SK-MEL-5 (cell line): ENCODE data around the gene RANBP1. TPM values are rescaled to one million over a fixed set of nuclear protein-coding genes. Genes with fewer than 3 reads are reported as not detected.
"Not testable (repeated sequence)": the region's sequence is repeated elsewhere in the genome, so short reads cannot be mapped to it uniquely, and the experiment has no call there.

Experiments
- DNase-seq: peaks from one replicate; pipeline ENCODE4 v3.0.0-alpha.2; 2016; ENCODE audit warnings: low read depth, low spot score
- in situ Hi-C: cut with HindIII; loops from 2 replicates; pipeline ENCODE4 v1.10.0; 2016; ENCODE audit warnings: low sequenced_read_pairs, high pct_unique_total_duplicates, low pct_unique_long_range_greater_than_20kb
- polyA plus RNA-seq, 2 experiments: library from polyadenylated mRNA; depleted of rRNA; stranded (reverse); fragments of >200 nt; gene quantifications; 2 replicates each; pipeline ENCODE4 v1.2.3, GENCODE V29; 2015
- total RNA-seq: library from RNA; depleted of rRNA; stranded (reverse); fragments of >200 nt; shearing (Covaris generic); gene quantifications from 2 replicates; pipeline ENCODE4 v1.2.3, GENCODE V29; 2014; rRNA removed

RANBP1 gene
- 425 and 431 TPM in 2 replicates for total RNA-seq
- 400 and 559 TPM in 2 replicates for polyA plus RNA-seq (2015; cell fraction: cytosol; rRNA removed)
- 251 and 323 TPM in 2 replicates for polyA plus RNA-seq (2015; cell fraction: nucleus; rRNA removed)

GRCh38 chr22:20115691-20116375 is at the start of gene RANBP1:
Gene RANBP1, plus strand, starts transcription at chr22:20116104. Its CDS starts 81 bp downstream, at chr22:20116185.
- no peak for DNase-seq
- in situ Hi-C loops, result no loop called here

GRCh38 chr22:20066617-20067383 is 49.1 kb upstream of the RANBP1 start:
- in situ Hi-C loops, result no loop called here
- no peak for DNase-seq

DNA sequence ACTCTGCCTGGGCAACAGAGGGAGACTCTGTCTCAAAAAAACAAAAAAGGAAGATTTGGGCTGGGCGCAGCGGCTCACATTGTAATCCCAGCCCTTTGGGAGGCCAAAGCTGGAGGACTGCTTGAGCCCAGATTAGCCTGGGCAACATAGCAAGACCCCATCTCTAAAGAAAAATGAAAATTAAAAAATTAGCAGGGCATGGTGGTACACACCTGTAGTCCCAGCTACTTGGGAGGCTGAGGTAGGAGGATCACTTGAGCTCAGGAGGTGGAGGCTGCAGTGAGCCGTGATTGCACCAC is 48.6 kb upstream of the RANBP1 start:
- DNase-seq, in situ Hi-C loops: not testable (repeated sequence)

DNA sequence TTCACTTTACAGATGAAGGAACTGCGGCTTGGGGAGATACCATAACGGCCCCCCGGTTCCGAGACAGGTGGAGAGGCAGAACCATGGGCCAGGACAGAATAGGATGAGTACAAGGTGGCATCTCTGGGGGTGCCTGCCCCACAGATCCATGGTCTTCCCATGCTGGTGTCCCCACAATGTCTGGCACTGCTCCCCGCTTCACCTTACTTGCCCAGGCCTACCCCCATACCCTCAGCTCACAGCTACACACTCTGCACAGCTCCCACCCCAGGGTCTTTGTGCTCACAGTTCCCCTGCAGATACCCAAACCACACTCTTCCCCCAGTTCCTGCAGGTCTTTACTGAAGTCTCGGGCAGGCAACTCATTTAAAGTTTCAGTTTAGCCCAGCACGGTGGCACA is 47.3 kb upstream of the RANBP1 start:
- in situ Hi-C loops, result no loop called here
- DNase-seq, result no peak

GRCh38 chr22:20069331-20070042 is 46.4 kb upstream of the RANBP1 start:
- no peak for DNase-seq
- in situ Hi-C loops, result no loop called here

DNA sequence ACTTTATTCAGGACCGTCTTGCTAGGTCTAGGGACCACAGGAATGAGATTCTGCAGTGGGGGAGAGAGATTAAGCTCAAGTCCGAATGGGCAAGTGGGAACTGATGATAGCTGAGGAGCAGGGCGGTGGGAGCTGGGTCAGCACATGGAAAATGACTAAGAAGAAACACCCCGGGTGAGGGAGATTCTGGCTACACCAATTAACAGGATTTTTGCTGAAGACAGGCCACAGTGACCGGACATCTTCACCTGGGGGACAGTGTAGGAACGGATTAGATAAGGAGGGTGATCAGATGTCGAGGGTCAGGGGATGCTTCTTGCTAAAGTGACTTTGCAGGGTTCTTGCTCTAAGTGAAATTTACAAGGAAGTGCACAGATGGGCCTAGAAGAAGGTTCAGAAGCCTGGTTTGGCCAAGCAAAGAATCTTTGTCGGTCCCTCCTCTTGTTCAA is 44.4 kb upstream of the RANBP1 start:
- in situ Hi-C loops, result no loop called here
- DNase-seq, result no peak

DNA sequence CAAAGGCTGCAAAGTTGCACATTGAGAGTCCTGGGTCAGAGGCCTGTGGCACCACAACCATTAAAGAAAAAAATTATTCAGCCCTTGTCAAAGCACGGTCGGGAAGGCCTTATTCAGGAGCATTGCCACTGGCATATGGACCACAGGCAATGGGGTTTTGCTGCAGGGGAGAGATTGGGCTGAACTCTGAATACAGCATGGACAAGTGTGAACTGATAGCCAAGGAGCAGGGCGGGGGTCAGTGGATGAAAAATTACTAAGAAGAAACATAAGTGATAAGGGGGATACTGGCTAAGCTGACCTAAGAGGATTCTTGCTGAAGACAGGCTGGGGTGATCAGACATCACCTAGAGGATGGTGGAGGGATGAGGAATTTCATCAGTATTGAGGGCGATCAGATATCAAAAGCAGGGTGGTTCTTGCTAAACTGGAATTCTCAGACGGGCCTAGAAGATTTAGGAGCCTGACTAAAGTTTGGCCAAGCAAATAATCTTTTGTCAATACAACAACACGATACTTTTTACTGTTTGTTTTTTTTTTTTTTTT is 39.2 kb upstream of the RANBP1 start:
- no peak for DNase-seq
- in situ Hi-C loops, result no loop called here

DNA sequence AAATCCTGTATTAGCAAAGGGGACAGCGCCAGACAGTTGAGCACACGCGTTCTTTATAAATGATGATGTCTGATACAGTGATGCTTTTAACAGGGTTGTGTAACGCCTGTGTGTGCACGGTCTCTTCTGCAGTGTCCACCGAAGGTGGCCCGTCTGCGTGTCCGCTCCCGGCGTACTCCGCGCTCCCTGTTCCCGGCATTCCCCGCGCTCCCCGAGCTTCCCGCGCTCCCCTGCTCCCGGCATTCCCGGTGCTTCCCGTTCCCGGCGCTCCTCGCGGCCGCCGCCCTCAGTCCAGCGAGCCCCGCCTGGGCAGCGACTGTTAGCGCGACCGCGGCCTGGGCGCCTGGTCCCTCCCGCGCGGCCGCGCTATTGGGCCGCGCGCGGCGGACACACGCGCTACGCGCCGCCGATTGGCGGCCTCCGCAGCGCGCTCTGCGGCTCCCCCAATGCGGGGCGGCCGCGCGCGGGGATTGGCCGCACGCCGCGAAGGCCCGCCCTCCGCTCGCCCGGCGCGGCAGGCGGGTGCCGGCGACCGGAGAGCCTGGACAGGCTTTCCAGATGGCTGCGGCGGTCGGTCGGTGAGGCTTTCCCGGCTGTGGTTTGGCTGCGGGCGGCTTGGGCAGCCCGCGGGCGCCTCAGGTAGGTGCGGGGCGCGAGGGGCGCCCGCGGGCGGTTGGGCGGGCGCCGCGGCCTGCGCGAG is 36.0 kb upstream of the RANBP1 start, which contains the start of gene DGCR8:
DGCR8 (plus strand) TSS at position 497 of the 700 bp plus-strand sequence. CDS start 5,723 bp downstream, outside the sequence.
- in situ Hi-C loops, result no loop called here
- DNase-seq, result peak; percentile 96

- in situ Hi-C loops, result no loop called here
- DNase-seq, result peak; percentile 52
Measured at GRCh38 chr22:20080445-20080775, 35.5 kb upstream of the RANBP1 start.

DNA sequence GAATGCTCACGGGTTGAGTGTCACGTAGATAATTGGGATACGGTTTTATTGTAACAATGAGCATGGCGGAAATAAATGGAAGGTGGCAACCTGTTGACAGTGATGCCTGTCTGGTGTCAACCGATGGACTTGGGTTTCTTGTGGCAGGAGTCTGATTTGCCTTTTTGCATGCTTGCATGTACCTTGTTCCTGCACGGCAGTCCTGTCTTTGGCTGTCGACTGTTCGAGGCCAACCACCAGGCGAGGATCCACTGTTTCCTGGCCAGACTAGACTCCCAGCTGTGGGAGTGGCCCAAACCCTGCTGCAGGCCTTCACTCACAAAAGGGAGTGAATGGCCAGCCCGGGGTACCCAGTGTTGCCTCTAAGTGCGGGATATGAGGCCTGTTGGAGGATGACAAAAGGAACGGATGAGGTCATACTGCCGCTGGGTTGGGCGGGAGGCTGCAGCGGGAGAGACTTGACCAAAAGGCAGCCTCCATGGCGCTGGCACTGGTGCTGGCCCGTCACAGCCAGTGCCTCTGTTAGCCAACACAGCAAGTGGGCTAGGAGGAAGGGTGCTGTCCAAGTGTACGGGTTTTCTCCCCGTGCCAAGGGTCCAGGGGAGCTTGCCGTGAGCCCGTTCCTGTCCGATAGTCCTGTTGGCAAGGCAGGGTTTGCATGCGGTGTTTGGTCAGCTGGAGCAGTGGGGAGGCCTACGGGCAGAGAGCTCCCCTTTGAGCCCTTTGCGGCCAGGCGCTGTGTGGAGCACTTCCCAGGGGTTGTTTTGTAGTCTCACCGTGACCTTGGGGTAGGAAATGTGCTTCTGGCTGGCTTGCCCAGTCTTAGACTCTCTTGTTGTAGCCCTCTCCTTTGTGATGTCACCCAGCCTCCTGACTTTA is 34.9 kb upstream of the RANBP1 start:
- in situ Hi-C loops, result no loop called here
- DNase-seq, result peak; percentile 30

DNA sequence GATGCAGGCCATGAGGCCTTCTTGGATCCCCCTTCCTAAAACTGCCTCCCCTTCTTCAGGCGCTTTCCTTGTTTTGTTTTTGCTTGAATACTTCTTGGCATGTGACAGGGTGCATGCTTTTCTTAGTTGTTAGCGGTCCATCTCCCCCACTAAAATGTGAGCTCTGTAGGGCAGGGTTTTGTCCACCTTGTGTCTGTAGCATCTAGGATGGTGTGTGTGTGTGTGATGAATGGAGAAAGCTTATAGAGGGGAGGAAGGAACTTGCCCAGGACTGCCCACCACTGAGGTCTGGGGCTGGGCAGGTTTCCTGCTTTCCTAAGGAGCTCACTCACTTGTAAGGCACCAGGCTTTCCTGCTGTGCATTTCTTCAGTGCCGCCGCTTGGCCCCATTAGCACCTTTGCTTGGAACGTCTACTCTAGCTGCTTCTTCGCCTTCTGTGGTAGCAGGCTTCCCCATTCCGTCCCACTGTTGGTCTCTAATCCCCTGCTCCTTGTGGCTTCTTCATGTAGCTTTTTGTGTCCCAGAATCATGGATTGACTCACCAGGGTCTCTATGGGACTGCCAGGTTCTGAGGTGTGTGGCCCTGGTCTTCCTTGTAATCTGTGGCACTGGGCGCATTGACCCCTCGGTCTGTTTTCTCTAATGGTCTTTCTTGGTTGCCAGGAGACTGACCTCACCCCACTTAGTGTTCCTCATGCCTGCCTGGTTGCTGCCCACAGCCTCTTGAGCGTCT is 32.6 kb upstream of the RANBP1 start:
- in situ Hi-C loops, result no loop called here
- no peak for DNase-seq

GRCh38 chr22:20083891-20084546 is 31.9 kb upstream of the RANBP1 start:
- in situ Hi-C loops, result no loop called here
- no peak for DNase-seq

DNA sequence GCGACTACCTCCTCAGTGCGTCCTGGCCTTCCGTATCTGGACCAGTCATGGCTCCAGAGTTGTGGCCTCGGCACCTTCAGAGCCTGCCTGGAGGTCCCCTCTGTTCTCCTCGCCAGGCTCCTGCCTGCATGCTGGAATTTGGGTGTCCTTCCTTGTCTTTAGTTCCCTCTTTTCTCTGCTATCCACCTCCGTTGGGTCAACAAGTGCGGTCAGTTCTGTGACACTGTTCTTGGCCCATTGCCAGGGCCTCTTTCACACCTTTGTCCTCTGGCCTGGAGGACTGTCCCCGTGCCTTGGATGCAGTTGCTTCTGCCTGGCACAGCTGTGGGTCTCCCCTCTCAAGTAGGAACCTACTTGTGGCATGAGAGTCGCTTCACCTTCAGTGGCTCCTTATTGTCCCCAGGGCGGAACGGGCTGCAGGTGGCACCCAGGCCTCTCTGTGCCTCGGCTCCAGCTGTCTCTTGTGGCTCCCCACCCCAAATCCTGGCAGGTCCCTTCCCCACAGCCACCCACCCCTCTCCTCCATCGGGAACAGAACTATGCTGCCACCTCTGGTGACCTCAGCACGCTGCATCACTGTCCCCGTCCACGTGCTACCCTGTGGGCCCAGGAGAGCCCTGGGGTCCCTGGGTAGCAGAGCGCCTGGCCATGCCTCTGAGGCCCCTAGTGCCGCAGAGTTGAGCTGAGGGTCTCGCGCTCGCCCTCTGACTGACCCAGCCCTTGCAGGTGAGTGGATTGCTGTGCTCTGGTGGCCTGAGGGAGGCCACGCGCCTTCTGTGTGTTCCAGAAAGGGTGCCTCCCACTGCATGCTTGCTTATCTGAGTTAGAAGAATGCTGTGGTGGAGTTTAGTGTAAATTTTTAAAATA is 31.1 kb upstream of the RANBP1 start:
- peak; percentile 41 for DNase-seq
- in situ Hi-C loops, result no loop called here

DNA sequence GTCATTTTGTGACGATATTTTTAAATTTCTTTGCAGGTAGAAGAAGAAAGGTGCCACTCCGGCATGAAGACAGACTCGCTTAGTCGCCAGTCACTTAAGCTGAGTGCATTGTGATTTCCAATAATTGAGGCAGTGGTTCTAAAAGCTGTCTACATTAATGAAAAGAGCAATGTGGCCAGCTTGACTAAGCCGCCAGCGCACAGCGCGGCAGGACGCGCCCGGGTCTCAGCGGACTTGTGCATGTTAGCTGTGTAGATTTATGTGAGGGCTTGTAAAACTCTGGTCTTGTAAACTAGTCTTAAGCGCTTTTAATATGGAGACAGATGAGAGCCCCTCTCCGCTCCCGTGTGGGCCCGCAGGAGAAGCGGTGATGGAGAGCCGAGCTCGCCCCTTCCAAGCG is 30.3 kb upstream of the RANBP1 start:
- in situ Hi-C loops, result no loop called here
- no peak for DNase-seq

GRCh38 chr22:20086101-20086599 is 29.8 kb upstream of the RANBP1 start:
- in situ Hi-C loops, result no loop called here
- no peak for DNase-seq
